ENCODE data around the gene SMARCB1.
"Not testable (repeated sequence)": the region's sequence is repeated elsewhere in the genome, so short reads cannot be mapped to it uniquely, and the experiment has no call there.

GRCh38 chr22:23864499-23865154, 77.9 kb downstream of the SMARCB1 start:
- TF ChIP-seq, protein P1, sequence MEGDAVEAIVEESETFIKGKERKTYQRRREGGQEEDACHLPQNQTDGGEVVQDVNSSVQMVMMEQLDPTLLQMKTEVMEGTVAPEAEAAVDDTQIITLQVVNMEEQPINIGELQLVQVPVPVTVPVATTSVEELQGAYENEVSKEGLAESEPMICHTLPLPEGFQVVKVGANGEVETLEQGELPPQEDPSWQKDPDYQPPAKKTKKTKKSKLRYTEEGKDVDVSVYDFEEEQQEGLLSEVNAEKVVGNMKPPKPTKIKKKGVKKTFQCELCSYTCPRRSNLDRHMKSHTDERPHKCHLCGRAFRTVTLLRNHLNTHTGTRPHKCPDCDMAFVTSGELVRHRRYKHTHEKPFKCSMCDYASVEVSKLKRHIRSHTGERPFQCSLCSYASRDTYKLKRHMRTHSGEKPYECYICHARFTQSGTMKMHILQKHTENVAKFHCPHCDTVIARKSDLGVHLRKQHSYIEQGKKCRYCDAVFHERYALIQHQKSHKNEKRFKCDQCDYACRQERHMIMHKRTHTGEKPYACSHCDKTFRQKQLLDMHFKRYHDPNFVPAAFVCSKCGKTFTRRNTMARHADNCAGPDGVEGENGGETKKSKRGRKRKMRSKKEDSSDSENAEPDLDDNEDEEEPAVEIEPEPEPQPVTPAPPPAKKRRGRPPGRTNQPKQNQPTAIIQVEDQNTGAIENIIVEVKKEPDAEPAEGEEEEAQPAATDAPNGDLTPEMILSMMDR (IDR thresholded peaks at IDR 0.05) = not testable (repeated sequence)
- TF ChIP-seq EP300, POLR2A (IDR thresholded peaks at IDR 0.05): not testable (repeated sequence)

All from tibial nerve (tissue), 4 donors.